ENCODE data around the gene CRAMP1. TPM values are rescaled to one million over a fixed set of nuclear protein-coding genes. Genes with fewer than 3 reads are reported as not detected.

The CRAMP1 gene
- total and polyA plus RNA-seq, 2 of the 8 experiments (the other 6 are each of a cell fraction or from before 2014, with no cell fraction given), result 19.2 to 23.2 TPM

DNA sequence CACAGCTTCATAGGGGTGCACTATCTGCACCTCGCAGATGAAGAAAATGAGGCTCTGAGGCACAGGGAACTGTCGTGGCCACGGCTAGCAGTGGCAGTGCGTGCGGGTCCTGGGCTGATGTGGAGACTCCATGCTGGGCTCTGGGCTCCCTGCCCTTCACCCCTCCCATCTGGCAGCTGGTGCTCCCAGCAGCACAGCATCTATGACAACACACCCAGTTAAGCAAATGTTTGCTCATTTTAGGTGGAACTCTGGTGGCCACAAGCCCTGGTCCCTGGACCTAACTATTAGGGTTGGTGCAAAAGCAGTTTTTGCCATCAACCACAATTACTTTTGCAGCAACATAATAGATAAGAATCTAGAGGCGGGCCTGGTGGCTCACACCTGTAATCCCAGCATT, 31.2 kb upstream of the CRAMP1 start:
- FAIRE-seq, result no peak
- Histone ChIP-seq H3K23me2 (ENCODE audit: low read depth, low read length) (no peaks in the 10 kb centered on the region), H2BK20ac (ENCODE audit: low read length) (no peak overlapping the region), H2BK120ac (replicated peaks; ENCODE audit: low read depth, low read length) (no peak overlapping the region), H2AK5ac (ENCODE audit: low read depth, low read length) (no peak overlapping the region), H3K18ac (ENCODE audit: extremely low read depth, low read length) (no peak overlapping the region), H3K9ac (replicated peaks in 1 of 4; ENCODE audit: extremely low read depth in 1 of 4, low read depth in 3 of 4, low read length in 3 of 4) (no peak overlapping the region), H2BK5ac (ENCODE audit: low read depth, low read length) (no peak overlapping the region), H4K8ac (ENCODE audit: extremely low read depth, insufficient read depth, low read length) (no peak overlapping the region), H3K27ac (ENCODE audit: low read depth, low read length) (no peak overlapping the region), H3K79me2 (ENCODE audit: control insufficient read depth in 1 of 2, insufficient read depth in 2 of 2, low read length in 2 of 2) (no peaks in the 10 kb centered on the region), H4K5ac (ENCODE audit: insufficient read length, low read depth, low read length) (no peak overlapping the region), H2AFZ (ENCODE audit: low read length) (no peak overlapping the region), H3K56ac (replicated peaks; ENCODE audit: insufficient read length, low read depth, low read length) (no peak overlapping the region), H3K79me1 (ENCODE audit: low read depth, low read length) (no peaks in the 10 kb centered on the region), H2BK12ac (ENCODE audit: low read depth, low read length) (no peak overlapping the region), H3K36me3 (ENCODE audit: control insufficient read depth in 2 of 4, insufficient read depth in 4 of 4, low read length in 3 of 4) (peaks cover 3 to 23% (median 18%) of the 10 kb centered on the region in 4 experiments; a peak in 6 of 8 replicates), H4K20me1 (replicated peaks in 1 of 2; ENCODE audit: control insufficient read depth in 1 of 2, insufficient read depth in 2 of 2, low read length in 2 of 2) (no peaks in the 10 kb centered on the region), H3K4ac (replicated peaks; ENCODE audit: insufficient read length, low read depth, low read length) (no peak overlapping the region), H3K27me3 (replicated peaks in 1 of 4; ENCODE audit: control insufficient read depth in 3 of 4, extremely low read depth in 1 of 4, insufficient read depth in 3 of 4, low read length in 3 of 4) (no peaks in the 10 kb centered on the region), H3K9me3 (ENCODE audit: insufficient read depth in 2 of 2, low read depth in 1 of 2, low read length in 1 of 2) (no peaks in the 10 kb centered on the region), H3K14ac (ENCODE audit: insufficient read length) (no peak overlapping the region), H2BK15ac (ENCODE audit: low read length) (no peak overlapping the region), H3K23ac (ENCODE audit: insufficient read length) (no peak overlapping the region), H3K4me3 (ENCODE audit: extremely low read depth in 1 of 4, insufficient read depth in 2 of 4, low read depth in 3 of 4, low read length in 4 of 4) (no peak overlapping the region), H4K91ac (replicated peaks; ENCODE audit: insufficient read length, low read length) (no peak overlapping the region), H3K4me2 (ENCODE audit: insufficient read depth in 1 of 2, low read depth in 2 of 2, low read length in 2 of 2) (no peak overlapping the region), H3K4me1 (replicated peaks in 1 of 4; ENCODE audit: control insufficient read depth in 3 of 4, insufficient read depth in 4 of 4, low read length in 3 of 4) (no peaks in the 10 kb centered on the region)
- WGBS, 2 experiments (ENCODE audit: extremely low coverage in 1 of 2, insufficient coverage in 1 of 2, insufficient read length in 1 of 2, insufficient replicate concordance in 2 of 2, low coverage in 1 of 2, low lambda C conversion rate in 2 of 2, missing lambda C conversion rate in 1 of 2), result 92% methylated on average over 6 of the region's 6 CpGs; no CpG with 5 or more reads in 1 of the 2 experiments
- ChIA-PET POLR2A (ENCODE audit: partially characterized antibody) (no interaction called here), CTCF (ENCODE audit: partially characterized antibody) (no interaction called here)
- DNase-seq (ENCODE audit: low read depth in 1 of 2, low spot score in 2 of 2), result no peak
- TF ChIP-seq CEBPB (IDR thresholded peaks at IDR 0.05; ENCODE audit: low read depth, low read length), result no peak
